ENCODE data around the gene LMO1.

The LMO1 gene

GRCh38 chr11:8213376-8213775 lies 50.3 kb downstream of the LMO1 start:
- Histone ChIP-seq H3K4me1 (ENCODE audit: insufficient read depth, low read length, poor library complexity, severe bottlenecking) (no peaks in the 10 kb centered on the region), H3K27me3 (ENCODE audit: insufficient read depth, low read length, poor library complexity, severe bottlenecking) (no peaks in the 10 kb centered on the region), H3K9ac (ENCODE audit: low read depth, low read length, poor library complexity, severe bottlenecking) (no peak overlapping the region), H3K4me3 (ENCODE audit: low read length, poor library complexity, severe bottlenecking) (no peak overlapping the region), H3K9me2 (replicated peaks; ENCODE audit: low read depth, low read length) (no peaks in the 10 kb centered on the region), H4K20me1 (ENCODE audit: insufficient read depth, low read length, poor library complexity, severe bottlenecking) (no peaks in the 10 kb centered on the region), H2AFZ (ENCODE audit: low read length) (no peak overlapping the region), H3K79me2 (ENCODE audit: insufficient read depth, low read length) (no peaks in the 10 kb centered on the region), H3K4me2 (ENCODE audit: low read depth, low read length, poor library complexity, severe bottlenecking) (no peak overlapping the region), H3F3A (ENCODE audit: low read depth) (no peaks in the 10 kb centered on the region), H3K9me3 (ENCODE audit: insufficient read depth, low read depth, low read length) (no peaks in the 10 kb centered on the region), H3K36me3 (ENCODE audit: insufficient read depth, low read length) (no peaks in the 10 kb centered on the region)
- TF ChIP-seq EZH2phosphoT487 (IDR thresholded peaks at IDR 0.05; ENCODE audit: borderline replicate concordance) (no peak), CTCF (conservative IDR thresholded peaks at IDR 0.05; ENCODE audit: low read length) (no peak)

GRCh38 chr11:8209208-8209807 lies 54.4 kb downstream of the LMO1 start:
- Histone ChIP-seq H3K9ac (ENCODE audit: low read depth, low read length, poor library complexity, severe bottlenecking) (no peak overlapping the region), H3K9me2 (replicated peaks; ENCODE audit: low read depth, low read length) (no peaks in the 10 kb centered on the region), H2AFZ (ENCODE audit: low read length) (no peak overlapping the region), H3K79me2 (ENCODE audit: insufficient read depth, low read length) (no peaks in the 10 kb centered on the region), H3K27me3 (ENCODE audit: insufficient read depth, low read length, poor library complexity, severe bottlenecking) (no peaks in the 10 kb centered on the region), H3K9me3 (ENCODE audit: insufficient read depth, low read depth, low read length) (no peaks in the 10 kb centered on the region), H3K4me1 (ENCODE audit: insufficient read depth, low read length, poor library complexity, severe bottlenecking) (peaks cover 16% of the 10 kb centered on the region), H3K4me2 (ENCODE audit: low read depth, low read length, poor library complexity, severe bottlenecking) (no peak overlapping the region), H4K20me1 (ENCODE audit: insufficient read depth, low read length, poor library complexity, severe bottlenecking) (no peaks in the 10 kb centered on the region), H3K4me3 (ENCODE audit: low read length, poor library complexity, severe bottlenecking) (no peak overlapping the region), H3F3A (ENCODE audit: low read depth) (no peaks in the 10 kb centered on the region), H3K36me3 (ENCODE audit: insufficient read depth, low read length) (no peaks in the 10 kb centered on the region)
- peak; percentile 88 for TF ChIP-seq CTCF (conservative IDR thresholded peaks at IDR 0.05; ENCODE audit: low read length)
- no peak for TF ChIP-seq EZH2phosphoT487 (IDR thresholded peaks at IDR 0.05; ENCODE audit: borderline replicate concordance)

GRCh38 chr11:8207080-8208000 lies 56.3 kb downstream of the LMO1 start:
- Histone ChIP-seq H3K4me1 (ENCODE audit: insufficient read depth, low read length, poor library complexity, severe bottlenecking) (peaks cover 16% of the 10 kb centered on the region), H2AFZ (ENCODE audit: low read length) (peak overlapping the region; percentile 23; the same call in 1 of the 2 replicates), H3K9me3 (ENCODE audit: insufficient read depth, low read depth, low read length) (no peaks in the 10 kb centered on the region), H3K27me3 (ENCODE audit: insufficient read depth, low read length, poor library complexity, severe bottlenecking) (no peaks in the 10 kb centered on the region), H3K9ac (ENCODE audit: low read depth, low read length, poor library complexity, severe bottlenecking) (no peak overlapping the region), H3K36me3 (ENCODE audit: insufficient read depth, low read length) (no peaks in the 10 kb centered on the region), H3F3A (ENCODE audit: low read depth) (no peaks in the 10 kb centered on the region), H3K4me2 (ENCODE audit: low read depth, low read length, poor library complexity, severe bottlenecking) (no peak overlapping the region), H4K20me1 (ENCODE audit: insufficient read depth, low read length, poor library complexity, severe bottlenecking) (no peaks in the 10 kb centered on the region), H3K9me2 (replicated peaks; ENCODE audit: low read depth, low read length) (no peaks in the 10 kb centered on the region), H3K4me3 (ENCODE audit: low read length, poor library complexity, severe bottlenecking) (no peak overlapping the region), H3K79me2 (ENCODE audit: insufficient read depth, low read length) (no peaks in the 10 kb centered on the region)
- TF ChIP-seq EZH2phosphoT487 (IDR thresholded peaks at IDR 0.05; ENCODE audit: borderline replicate concordance), result no peak

All from Loucy (cell line).